Measurements from ENCODE around the gene CAMK2A. TPM values are rescaled to one million over a fixed set of nuclear protein-coding genes. Genes with fewer than 3 reads are reported as not detected.
"Not testable (repeated sequence)": the region's sequence is repeated elsewhere in the genome, so short reads cannot be mapped to it uniquely, and the experiment has no call there.

Gene CAMK2A
- total and polyA plus RNA-seq, 3 experiments from 2014 or later: not detected

DNA sequence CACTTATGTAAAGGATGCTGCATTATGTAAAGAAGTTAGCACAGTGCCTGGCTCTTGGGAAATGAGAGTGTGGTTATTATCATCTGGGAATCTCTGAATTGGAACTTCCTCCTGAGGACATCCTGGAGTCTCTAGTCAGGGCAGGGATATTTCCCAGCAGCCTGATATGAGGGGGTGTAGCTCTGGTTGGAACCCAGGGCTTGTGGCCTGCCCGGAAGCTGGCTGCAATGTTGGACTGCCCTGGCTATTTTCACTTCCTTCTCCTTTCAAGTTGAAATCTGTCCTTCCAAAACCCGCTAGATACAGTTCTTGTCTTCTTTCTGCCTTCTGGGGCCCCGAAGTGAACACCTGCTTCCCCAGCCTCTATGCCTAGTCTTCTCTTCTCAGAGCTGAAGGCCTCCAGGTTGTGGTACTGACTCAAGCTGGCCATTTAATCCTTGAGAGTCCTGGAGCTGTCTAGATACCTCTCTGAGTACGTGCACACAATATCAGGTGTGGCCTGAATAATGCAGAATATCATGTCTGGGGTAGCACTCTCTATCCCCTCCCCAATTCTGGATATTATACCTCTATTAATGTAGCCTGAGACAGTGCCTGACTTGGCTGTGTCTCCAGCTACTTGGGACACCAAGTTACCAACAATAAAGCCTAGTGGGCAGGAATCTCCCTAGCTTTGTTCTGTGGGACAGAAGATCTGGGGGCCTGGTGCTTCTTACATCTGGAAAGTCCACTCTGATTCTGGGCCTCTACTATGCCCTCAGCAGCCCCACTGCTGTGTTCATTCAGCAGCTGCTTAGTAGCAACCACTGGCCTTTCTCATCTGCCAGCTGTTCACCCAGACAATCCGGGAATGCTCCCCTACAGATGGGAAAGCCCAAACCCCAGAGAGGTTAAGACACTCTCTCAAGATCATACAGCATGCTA, 54.7 kb downstream of the CAMK2A start:
- CTCF ChIA-PET: interaction anchor here (0.7 to 1.5 kb wide), 2 partner anchors 18 to 76 kb away, joined by 3 read pairs; no protein-coding TSS in a partner anchor
- no peaks in the 10 kb centered on the region for H3K36me3 ChIP-seq (ENCODE audit: insufficient read depth, low read length)
- no peak overlapping the region for H3K27ac ChIP-seq (ENCODE audit: low read depth, low read length)
- no peaks in the 10 kb centered on the region for H3K9me3 Mint-ChIP-seq
- H3K27ac Mint-ChIP-seq: peak overlapping the region in 1 of 8 donors; percentile 2
- no peaks in the 10 kb centered on the region for H3K4me1 ChIP-seq (ENCODE audit: insufficient read depth, low read length)
- no peaks in the 10 kb centered on the region for H3K9me3 ChIP-seq (ENCODE audit: low read length)
- H3K4me1 Mint-ChIP-seq: no peaks in the 10 kb centered on the region
- H3K27me3 Mint-ChIP-seq: no peaks in the 10 kb centered on the region
- H3K27me3 ChIP-seq (ENCODE audit: insufficient read depth, low read length, poor library complexity, severe bottlenecking): no peaks in the 10 kb centered on the region
- H3K4me3 Mint-ChIP-seq: no peak overlapping the region
- no peaks in the 10 kb centered on the region for H3K36me3 Mint-ChIP-seq
- POLR2A ChIA-PET: no interaction called here
- DNase-seq: no peak
- H3K4me3 ChIP-seq (ENCODE audit: low read length): no peak overlapping the region

- H3K27me3 Mint-ChIP-seq; H3K27ac ChIP-seq (ENCODE audit: low read depth, low read length); H3K4me1 ChIP-seq (ENCODE audit: insufficient read depth, low read length); H3K36me3 Mint-ChIP-seq; POLR2A ChIA-PET; H3K4me3 ChIP-seq (ENCODE audit: low read length); H3K4me1 Mint-ChIP-seq; DNase-seq; H3K27ac Mint-ChIP-seq; H3K4me3 Mint-ChIP-seq; H3K9me3 ChIP-seq (ENCODE audit: low read length); H3K9me3 Mint-ChIP-seq; H3K27me3 ChIP-seq (ENCODE audit: insufficient read depth, low read length, poor library complexity, severe bottlenecking); H3K36me3 ChIP-seq (ENCODE audit: insufficient read depth, low read length): not testable (repeated sequence)
- CTCF ChIA-PET: interaction anchor here (1.5 kb wide), 1 partner anchor 75 kb away, joined by 3 read pairs; no protein-coding TSS in a partner anchor
These were observed 55.9 kb downstream of the CAMK2A start for GRCh38 chr5:150233706-150234105.

GRCh38 chr5:150230842-150231241, 58.7 kb downstream of the CAMK2A start:
- Mint-ChIP-seq H3K4me1 (no peaks in the 10 kb centered on the region), H3K36me3 (no peaks in the 10 kb centered on the region), H3K9me3 (no peaks in the 10 kb centered on the region), H3K27me3 (peaks cover 0 to 1% of the 10 kb centered on the region in 2 donors), H3K4me3 (no peak overlapping the region), H3K27ac (no peak overlapping the region)
- Histone ChIP-seq H3K27me3 (ENCODE audit: insufficient read depth, low read length, poor library complexity, severe bottlenecking) (no peaks in the 10 kb centered on the region), H3K9me3 (ENCODE audit: low read length) (no peaks in the 10 kb centered on the region), H3K27ac (ENCODE audit: low read depth, low read length) (no peak overlapping the region), H3K4me1 (ENCODE audit: insufficient read depth, low read length) (no peaks in the 10 kb centered on the region), H3K36me3 (ENCODE audit: insufficient read depth, low read length) (no peaks in the 10 kb centered on the region), H3K4me3 (ENCODE audit: low read length) (no peak overlapping the region)
- CTCF ChIA-PET: interaction anchor here (1.4 kb wide), 1 partner anchor 67 kb away, joined by 5 read pairs; no protein-coding TSS in a partner anchor
- POLR2A ChIA-PET: no interaction called here
- DNase-seq: no peak

- no peaks in the 10 kb centered on the region for H3K4me1 Mint-ChIP-seq
- H3K36me3 Mint-ChIP-seq: no peaks in the 10 kb centered on the region
- DNase-seq: no peak
- no peak overlapping the region for H3K4me3 Mint-ChIP-seq
- ChIA-PET CTCF (no interaction called here), POLR2A (no interaction called here)
- no peak overlapping the region for H3K27ac Mint-ChIP-seq
- peaks cover 0 to 1% of the 10 kb centered on the region in 2 donors for H3K27me3 Mint-ChIP-seq
- H3K9me3 ChIP-seq (ENCODE audit: low read length): no peaks in the 10 kb centered on the region
- H3K4me3 ChIP-seq (ENCODE audit: low read length): no peak overlapping the region
- no peaks in the 10 kb centered on the region for H3K9me3 Mint-ChIP-seq
- H3K36me3 ChIP-seq (ENCODE audit: insufficient read depth, low read length): no peaks in the 10 kb centered on the region
- no peaks in the 10 kb centered on the region for H3K4me1 ChIP-seq (ENCODE audit: insufficient read depth, low read length)
- no peak overlapping the region for H3K27ac ChIP-seq (ENCODE audit: low read depth, low read length)
- no peaks in the 10 kb centered on the region for H3K27me3 ChIP-seq (ENCODE audit: insufficient read depth, low read length, poor library complexity, severe bottlenecking)
These were observed 60.0 kb downstream of the CAMK2A start for GRCh38 chr5:150229571-150229970.

- Mint-ChIP-seq H3K4me1 (no peaks in the 10 kb centered on the region), H3K4me3 (no peak overlapping the region), H3K36me3 (no peaks in the 10 kb centered on the region), H3K27me3 (peaks cover 0 to 1% of the 10 kb centered on the region in 2 donors), H3K9me3 (no peaks in the 10 kb centered on the region), H3K27ac (peak overlapping the region in 1 of 8 donors; percentile 89)
- Histone ChIP-seq H3K36me3 (ENCODE audit: insufficient read depth, low read length) (no peaks in the 10 kb centered on the region), H3K4me3 (ENCODE audit: low read length) (no peak overlapping the region), H3K27ac (ENCODE audit: low read depth, low read length) (no peak overlapping the region), H3K4me1 (ENCODE audit: insufficient read depth, low read length) (no peaks in the 10 kb centered on the region), H3K9me3 (ENCODE audit: low read length) (no peaks in the 10 kb centered on the region), H3K27me3 (ENCODE audit: insufficient read depth, low read length, poor library complexity, severe bottlenecking) (no peaks in the 10 kb centered on the region)
- no peak for DNase-seq
- ChIA-PET POLR2A (no interaction called here), CTCF (interaction anchor here (0.8 kb wide), 1 partner anchor 9 kb away, joined by 3 read pairs; no protein-coding TSS in a partner anchor)
These were observed 61.8 kb downstream of the CAMK2A start for GRCh38 chr5:150227606-150228273.

GRCh38 chr5:150227036-150227435, 62.5 kb downstream of the CAMK2A start:
- H3K27me3 ChIP-seq (ENCODE audit: insufficient read depth, low read length, poor library complexity, severe bottlenecking): no peaks in the 10 kb centered on the region
- no peak for DNase-seq
- ChIA-PET CTCF (interaction anchor here (0.8 kb wide), 1 partner anchor 8 kb away, joined by 3 read pairs; no protein-coding TSS in a partner anchor), POLR2A (no interaction called here)
- H3K4me3 ChIP-seq (ENCODE audit: low read length): no peak overlapping the region
- H3K9me3 ChIP-seq (ENCODE audit: low read length): no peaks in the 10 kb centered on the region
- Mint-ChIP-seq H3K4me3 (no peak overlapping the region), H3K36me3 (no peaks in the 10 kb centered on the region), H3K27me3 (peaks cover 0 to 1% of the 10 kb centered on the region in 2 donors), H3K4me1 (no peaks in the 10 kb centered on the region), H3K27ac (no peak overlapping the region), H3K9me3 (no peaks in the 10 kb centered on the region)
- no peaks in the 10 kb centered on the region for H3K36me3 ChIP-seq (ENCODE audit: insufficient read depth, low read length)
- H3K4me1 ChIP-seq (ENCODE audit: insufficient read depth, low read length): no peaks in the 10 kb centered on the region
- no peak overlapping the region for H3K27ac ChIP-seq (ENCODE audit: low read depth, low read length)

DNA sequence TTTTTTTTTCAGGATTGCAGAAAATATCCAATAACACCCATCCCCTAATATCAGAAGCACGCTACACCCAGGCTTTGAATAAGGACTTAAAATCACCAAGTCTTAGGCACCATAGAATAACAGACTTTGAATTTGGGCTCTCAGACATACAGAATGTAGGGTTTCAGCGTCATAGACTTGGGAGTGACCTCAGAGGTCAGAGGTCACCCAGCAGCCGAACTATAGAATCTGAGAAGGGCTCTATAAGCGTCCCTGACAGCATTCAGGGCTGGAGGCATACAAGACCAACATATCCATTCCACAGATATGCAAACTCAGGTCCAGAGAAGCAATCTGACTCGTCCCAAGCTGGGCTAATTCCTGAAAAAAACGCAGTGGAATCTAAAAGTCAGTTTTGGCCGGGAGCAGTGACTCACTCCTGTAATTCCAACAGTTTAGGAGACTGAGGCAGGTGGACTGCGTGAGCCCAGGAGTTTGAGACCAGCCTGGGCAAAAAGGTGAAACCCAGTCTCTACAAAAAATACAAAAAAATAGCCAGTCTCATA, 65.0 kb downstream of the CAMK2A start:
- Mint-ChIP-seq H3K9me3 (no peaks in the 10 kb centered on the region), H3K27ac (peak overlapping the region in 2 of 8 donors; percentile 29 to 81), H3K4me1 (no peaks in the 10 kb centered on the region), H3K36me3 (no peaks in the 10 kb centered on the region), H3K27me3 (peaks cover 1 to 3% of the 10 kb centered on the region in 2 donors), H3K4me3 (no peak overlapping the region)
- no peaks in the 10 kb centered on the region for H3K4me1 ChIP-seq (ENCODE audit: insufficient read depth, low read length)
- no peak for DNase-seq
- CTCF ChIA-PET: no interaction called here
- no peak overlapping the region for H3K4me3 ChIP-seq (ENCODE audit: low read length)
- POLR2A ChIA-PET: no interaction called here
- H3K27me3 ChIP-seq (ENCODE audit: insufficient read depth, low read length, poor library complexity, severe bottlenecking): no peaks in the 10 kb centered on the region
- no peaks in the 10 kb centered on the region for H3K9me3 ChIP-seq (ENCODE audit: low read length)
- no peaks in the 10 kb centered on the region for H3K36me3 ChIP-seq (ENCODE audit: insufficient read depth, low read length)
- H3K27ac ChIP-seq (ENCODE audit: low read depth, low read length): no peak overlapping the region

GRCh38 chr5:150223474-150223873, 66.1 kb downstream of the CAMK2A start:
- H3K4me3 ChIP-seq (ENCODE audit: low read length): no peak overlapping the region
- Mint-ChIP-seq H3K27ac (no peak overlapping the region), H3K9me3 (no peaks in the 10 kb centered on the region), H3K36me3 (no peaks in the 10 kb centered on the region), H3K4me3 (no peak overlapping the region), H3K27me3 (peaks cover 3 to 4% of the 10 kb centered on the region in 2 donors), H3K4me1 (no peaks in the 10 kb centered on the region)
- ChIA-PET POLR2A (no interaction called here), CTCF (no interaction called here)
- no peak for DNase-seq
- no peaks in the 10 kb centered on the region for H3K4me1 ChIP-seq (ENCODE audit: insufficient read depth, low read length)
- no peaks in the 10 kb centered on the region for H3K27me3 ChIP-seq (ENCODE audit: insufficient read depth, low read length, poor library complexity, severe bottlenecking)
- no peaks in the 10 kb centered on the region for H3K9me3 ChIP-seq (ENCODE audit: low read length)
- H3K27ac ChIP-seq (ENCODE audit: low read depth, low read length): no peak overlapping the region
- no peaks in the 10 kb centered on the region for H3K36me3 ChIP-seq (ENCODE audit: insufficient read depth, low read length)

Measured in CD8-positive, alpha-beta memory T cell (primary cell).